ENCODE measurements around the gene GARNL3.

DNA sequence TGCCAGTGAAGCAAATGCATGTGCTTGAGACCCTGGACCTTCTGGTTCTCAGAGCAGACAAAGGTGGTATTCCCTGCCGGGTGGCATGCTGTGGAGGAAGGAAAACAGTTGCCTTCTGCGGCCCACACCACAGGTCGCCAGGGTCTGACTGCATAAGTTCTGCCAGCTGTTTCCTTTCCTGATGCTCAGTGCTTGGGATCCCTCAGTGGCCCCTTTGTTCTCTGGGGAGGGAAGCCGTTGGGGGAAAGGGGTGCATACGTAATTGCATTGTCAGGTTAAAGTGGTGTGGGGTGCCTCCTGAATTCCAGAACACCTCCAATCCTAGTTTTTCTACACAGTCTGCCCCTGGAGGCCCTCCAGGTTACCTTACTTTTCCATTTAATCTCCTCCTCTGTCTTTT is 89.3 kb downstream of the GARNL3 start:
- TF ChIP-seq CTCF (IDR thresholded peaks at IDR 0.05) (no peak), POLR2A (IDR thresholded peaks at IDR 0.05) (no peak)
